ENCODE data around the gene C11orf54. TPM values are rescaled to one million over a fixed set of nuclear protein-coding genes. Genes with fewer than 3 reads are reported as not detected.

Gene C11orf54
- total RNA-seq, 1 donor from 2014 or later: 30.1 TPM

DNA sequence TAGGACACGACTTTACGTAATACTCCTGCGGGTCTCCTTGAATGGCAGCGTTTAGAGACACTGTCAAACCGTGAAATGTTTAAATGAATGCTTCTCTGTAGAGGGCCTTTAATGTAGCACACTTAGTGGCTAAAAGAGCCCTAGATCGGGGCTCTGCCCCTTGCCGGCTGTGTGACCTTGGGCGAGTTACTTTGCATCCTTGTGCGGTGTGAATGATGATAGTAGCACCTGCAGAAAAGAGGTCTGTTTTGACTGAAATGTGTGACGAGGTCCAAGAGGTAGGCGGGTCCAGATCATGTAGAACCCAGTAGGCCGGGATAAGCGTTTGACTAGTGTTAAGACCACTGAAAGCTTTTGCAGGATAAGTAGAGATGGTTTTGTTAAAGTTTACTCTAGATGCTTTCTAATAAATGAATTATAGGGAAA is 43.5 kb downstream of the C11orf54 start:
- ChIA-PET CTCF (no interaction called here), POLR2A (interaction anchor here (2.1 to 3.1 kb wide), 2 partner anchors 44 to 47 kb away, joined by 17 to 148 read pairs; partner anchors contain the start of genes C11orf54 and TAF1D)
- Mint-ChIP-seq H3K36me3 (ENCODE audit: low read depth) (peaks cover 43% of the 10 kb centered on the region), H3K4me3 (peak overlapping the region; percentile 99), H3K27me3 (no peaks in the 10 kb centered on the region), H3K27ac (peak overlapping the region; percentile 90), H3K4me1 (peaks cover 40% of the 10 kb centered on the region), H3K9me3 (no peaks in the 10 kb centered on the region)
- DNase-seq (no peak), ATAC-seq (ENCODE audit: low read depth) (no peak)
- TF ChIP-seq, protein P1, sequence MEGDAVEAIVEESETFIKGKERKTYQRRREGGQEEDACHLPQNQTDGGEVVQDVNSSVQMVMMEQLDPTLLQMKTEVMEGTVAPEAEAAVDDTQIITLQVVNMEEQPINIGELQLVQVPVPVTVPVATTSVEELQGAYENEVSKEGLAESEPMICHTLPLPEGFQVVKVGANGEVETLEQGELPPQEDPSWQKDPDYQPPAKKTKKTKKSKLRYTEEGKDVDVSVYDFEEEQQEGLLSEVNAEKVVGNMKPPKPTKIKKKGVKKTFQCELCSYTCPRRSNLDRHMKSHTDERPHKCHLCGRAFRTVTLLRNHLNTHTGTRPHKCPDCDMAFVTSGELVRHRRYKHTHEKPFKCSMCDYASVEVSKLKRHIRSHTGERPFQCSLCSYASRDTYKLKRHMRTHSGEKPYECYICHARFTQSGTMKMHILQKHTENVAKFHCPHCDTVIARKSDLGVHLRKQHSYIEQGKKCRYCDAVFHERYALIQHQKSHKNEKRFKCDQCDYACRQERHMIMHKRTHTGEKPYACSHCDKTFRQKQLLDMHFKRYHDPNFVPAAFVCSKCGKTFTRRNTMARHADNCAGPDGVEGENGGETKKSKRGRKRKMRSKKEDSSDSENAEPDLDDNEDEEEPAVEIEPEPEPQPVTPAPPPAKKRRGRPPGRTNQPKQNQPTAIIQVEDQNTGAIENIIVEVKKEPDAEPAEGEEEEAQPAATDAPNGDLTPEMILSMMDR (IDR thresholded peaks at IDR 0.05): no peak
- intact Hi-C loops (cut with micrococcal nuclease): loop anchor here (1.0 to 10.0 kb wide), 7 partner anchors 44 to 1187 kb away; partner anchors contain the start of genes C11orf54, CEP295, CWC15 and KDM4D

DNA sequence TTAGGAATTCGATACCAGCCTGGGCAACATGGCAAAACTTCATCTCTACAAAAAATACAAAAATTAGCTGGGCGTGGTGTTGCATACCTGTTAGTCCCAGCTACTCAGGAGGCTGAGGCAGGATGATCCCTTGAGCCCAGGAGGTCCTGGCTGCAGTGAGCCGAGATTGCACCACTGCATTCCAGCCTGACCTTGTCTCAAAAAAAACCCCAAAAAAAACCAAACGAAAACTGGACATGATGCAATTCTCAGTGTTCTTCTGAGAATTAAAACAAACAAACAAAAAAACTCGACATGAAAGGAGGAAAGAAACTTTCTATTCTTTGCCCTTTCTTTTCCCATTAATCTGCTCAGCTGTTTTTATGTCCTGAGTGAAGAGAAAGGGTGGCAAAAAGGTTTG is 50.0 kb downstream of the C11orf54 start:
- ChIA-PET POLR2A (no interaction called here), CTCF (no interaction called here)
- H3K9me3 Mint-ChIP-seq: no peaks in the 10 kb centered on the region
- H3K27me3 Mint-ChIP-seq: no peaks in the 10 kb centered on the region
- H3K27ac Mint-ChIP-seq: no peak overlapping the region
- intact Hi-C loops (cut with micrococcal nuclease): no loop called here
- TF ChIP-seq, protein P1 (IDR thresholded peaks at IDR 0.05): no peak
- peaks cover 86% of the 10 kb centered on the region for H3K36me3 Mint-ChIP-seq (ENCODE audit: low read depth)
- H3K4me3 Mint-ChIP-seq: no peak overlapping the region
- DNase-seq: no peak
- H3K4me1 Mint-ChIP-seq: peaks cover 13% of the 10 kb centered on the region
- no peak for ATAC-seq (ENCODE audit: low read depth)

DNA sequence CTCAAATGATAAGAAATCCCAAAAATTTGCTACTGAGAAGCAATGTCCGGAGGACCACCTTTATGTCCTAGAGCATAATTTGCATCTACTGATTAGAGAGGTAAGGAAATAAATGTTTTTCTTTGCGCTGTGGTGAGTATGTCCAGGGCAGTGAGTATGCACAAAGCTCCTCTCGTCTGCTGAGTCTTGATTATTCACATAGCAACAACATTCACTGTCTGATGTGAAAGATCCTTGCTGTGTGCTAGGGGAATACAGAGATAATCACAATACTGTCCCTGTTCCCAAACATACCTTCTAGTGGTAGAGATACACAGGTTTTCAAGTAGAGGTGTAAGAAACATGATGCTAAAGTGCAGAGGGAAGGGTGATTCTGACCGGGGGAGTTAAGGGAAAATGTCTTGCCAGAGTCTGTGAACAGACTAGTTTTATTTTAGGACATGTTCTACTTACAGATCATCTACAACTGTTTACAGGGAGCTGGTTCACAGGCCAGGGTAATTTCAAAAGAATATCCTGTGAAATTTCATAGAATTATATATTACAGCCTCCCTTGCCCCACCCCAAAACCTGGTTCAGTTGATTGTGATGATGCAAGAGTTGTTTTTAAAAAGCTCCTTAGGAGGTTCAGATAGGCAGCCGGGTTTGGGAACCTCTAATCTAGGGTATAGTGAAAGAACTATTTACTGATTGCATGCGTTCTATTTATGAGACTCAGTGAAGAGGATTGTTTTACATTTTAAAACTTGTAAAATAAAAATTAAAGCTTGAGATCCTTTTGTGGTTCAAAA is 55.2 kb downstream of the C11orf54 start:
- TF ChIP-seq, protein P1 (IDR thresholded peaks at IDR 0.05): no peak
- no peaks in the 10 kb centered on the region for H3K27me3 Mint-ChIP-seq
- POLR2A ChIA-PET: interaction anchor here (1.0 kb wide), 1 partner anchor 62 kb away, joined by 3 read pairs; no protein-coding TSS in a partner anchor
- no peak for DNase-seq
- CTCF ChIA-PET: interaction anchor here (0.5 kb wide), 1 partner anchor 101 kb away, joined by 3 read pairs; no protein-coding TSS in a partner anchor
- H3K27ac Mint-ChIP-seq: no peak overlapping the region
- intact Hi-C loops (cut with micrococcal nuclease): no loop called here
- no peaks in the 10 kb centered on the region for H3K4me1 Mint-ChIP-seq
- H3K9me3 Mint-ChIP-seq: no peaks in the 10 kb centered on the region
- H3K4me3 Mint-ChIP-seq: no peak overlapping the region
- peaks cover 88% of the 10 kb centered on the region for H3K36me3 Mint-ChIP-seq (ENCODE audit: low read depth)
- ATAC-seq (ENCODE audit: low read depth): no peak

DNA sequence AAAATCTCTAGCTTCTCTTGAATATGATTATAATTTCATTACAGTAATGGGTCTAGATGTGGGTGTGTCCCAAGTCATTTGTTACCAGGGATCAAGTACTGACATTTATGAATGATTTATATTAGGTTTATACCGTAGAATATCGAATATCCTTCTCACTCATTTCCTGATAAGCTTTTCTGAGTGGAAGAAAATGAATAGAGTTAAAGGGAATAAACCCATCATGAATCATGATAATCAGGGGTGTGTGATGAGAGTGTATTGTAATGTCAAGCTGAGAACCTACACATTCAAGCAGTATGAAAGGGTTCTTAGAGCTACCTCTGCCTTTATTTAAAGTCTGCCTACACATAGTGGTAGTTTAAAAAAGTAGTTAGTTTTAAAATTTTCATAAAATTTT is 59.9 kb downstream of the C11orf54 start:
- H3K27ac Mint-ChIP-seq: no peak overlapping the region
- ChIA-PET CTCF (no interaction called here), POLR2A (interaction anchor here (1.0 kb wide), 1 partner anchor 17 kb away, joined by 4 read pairs; the partner anchor contains the start of gene MED17)
- TF ChIP-seq, protein P1 (IDR thresholded peaks at IDR 0.05): no peak
- intact Hi-C loops (cut with micrococcal nuclease): no loop called here
- H3K4me3 Mint-ChIP-seq: no peak overlapping the region
- H3K27me3 Mint-ChIP-seq: no peaks in the 10 kb centered on the region
- ATAC-seq (ENCODE audit: low read depth) (no peak), DNase-seq (no peak)
- H3K36me3 Mint-ChIP-seq (ENCODE audit: low read depth): peaks cover 86% of the 10 kb centered on the region
- H3K9me3 Mint-ChIP-seq: no peaks in the 10 kb centered on the region
- H3K4me1 Mint-ChIP-seq: no peaks in the 10 kb centered on the region

DNA sequence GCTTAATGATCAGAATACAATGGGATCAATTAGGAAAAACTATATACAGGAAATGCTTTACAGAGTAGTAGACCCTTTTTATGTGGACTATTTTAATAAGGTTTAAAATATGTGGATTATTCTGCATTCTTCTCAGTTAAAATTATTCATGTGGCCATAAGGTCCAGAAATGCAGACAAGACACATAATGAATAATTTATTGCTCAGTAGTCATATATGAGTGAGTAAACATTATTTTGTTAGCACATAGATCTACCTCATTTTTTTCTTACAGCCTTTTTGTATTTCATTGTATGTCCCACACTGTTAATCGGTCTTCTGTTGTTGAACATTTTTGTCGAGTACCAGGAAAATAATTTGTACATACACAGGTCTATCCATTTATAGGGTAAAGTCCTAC is 63.4 kb downstream of the C11orf54 start:
- CTCF ChIA-PET: no interaction called here
- TF ChIP-seq, protein P1 (IDR thresholded peaks at IDR 0.05): no peak
- no peak for DNase-seq
- no peaks in the 10 kb centered on the region for H3K4me1 Mint-ChIP-seq
- H3K4me3 Mint-ChIP-seq: no peak overlapping the region
- intact Hi-C loops (cut with micrococcal nuclease): no loop called here
- H3K27me3 Mint-ChIP-seq: no peaks in the 10 kb centered on the region
- ATAC-seq (ENCODE audit: low read depth): no peak
- POLR2A ChIA-PET: no interaction called here
- H3K9me3 Mint-ChIP-seq: no peaks in the 10 kb centered on the region
- peaks cover 82% of the 10 kb centered on the region for H3K36me3 Mint-ChIP-seq (ENCODE audit: low read depth)
- H3K27ac Mint-ChIP-seq: no peak overlapping the region
